ENCODE results near the gene XRCC1.

Gene XRCC1

DNA sequence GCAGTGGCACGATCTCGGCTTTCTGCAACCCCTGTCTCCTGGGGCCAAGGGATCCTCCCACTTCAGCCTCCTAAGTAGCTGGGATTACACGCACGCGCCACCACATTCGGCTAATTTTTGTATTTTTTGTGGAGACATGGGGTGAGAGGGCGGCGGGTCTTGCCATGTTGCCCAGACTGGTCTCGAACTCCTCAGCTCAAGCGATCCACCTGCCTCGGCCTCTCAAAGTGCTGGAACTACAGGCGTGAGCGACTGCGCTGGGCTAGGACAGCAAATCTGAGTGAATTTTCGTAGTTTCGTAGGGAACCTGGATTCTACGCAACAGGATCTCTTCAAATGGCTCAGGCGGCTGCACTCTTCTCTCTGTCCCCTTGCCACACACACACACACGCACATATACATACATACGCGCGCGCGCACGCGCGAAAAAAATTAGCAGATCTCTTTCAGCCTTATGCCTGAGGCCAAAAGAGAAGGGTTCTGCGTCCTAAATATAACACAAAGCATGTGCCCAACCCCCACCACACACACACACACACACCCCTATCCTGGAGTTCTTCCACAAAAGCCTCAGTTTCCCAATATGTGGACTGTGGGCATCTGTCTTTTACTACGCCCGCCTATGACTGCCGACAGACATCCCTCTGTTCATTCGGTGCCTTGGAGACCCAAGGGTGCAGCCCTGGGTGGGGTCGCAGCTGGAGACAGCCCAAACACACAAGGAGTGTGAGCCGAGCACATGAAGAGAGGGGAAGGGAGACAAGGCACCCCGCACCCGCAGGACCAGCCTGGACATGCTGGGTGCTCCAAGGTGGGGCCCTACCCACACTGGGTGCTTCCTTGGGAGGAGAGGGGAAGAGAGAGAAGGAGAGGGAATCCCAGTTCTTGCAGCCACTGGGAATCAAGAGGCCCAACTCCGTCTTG lies 890 bp upstream of the XRCC1 start:
- ChIA-PET CTCF (interaction anchor here (1.0 kb wide), 1 partner anchor 129 kb away, joined by 3 read pairs; no protein-coding TSS in a partner anchor), POLR2A (interaction anchor here (1.6 to 2.9 kb wide), 2 partner anchors 13 to 20 kb away, joined by 4 to 23 read pairs; partner anchors contain the start of genes IRGQ and ZNF576)
- Histone ChIP-seq H3K36me3 (ENCODE audit: control insufficient read depth in 2 of 2, insufficient read depth in 1 of 2, low read length in 2 of 2) (peaks cover 14 to 27% of the 10 kb centered on the region in 2 experiments), H3K9me3 (ENCODE audit: control insufficient read depth, insufficient read depth, low read depth, low read length) (no peaks in the 10 kb centered on the region), H3K4me1 (ENCODE audit: control insufficient read depth, insufficient read depth, low read length) (peaks cover 33% of the 10 kb centered on the region), H3K4me3 (ENCODE audit: low read depth, low read length) (peak overlapping the region; percentile 16), H3K27ac (ENCODE audit: extremely low read depth, low read depth, low read length) (peak overlapping the region; percentile 54; the same call in 1 of the 2 replicates)
- TF ChIP-seq ZBTB48 (tag by site-specific recombination; IDR thresholded peaks at IDR 0.05), result 0 out of 2 replicates have a peak, but pooled peaks have one; percentile 25
- TF ChIP-seq REPIN1 (tag by site-specific recombination; IDR thresholded peaks at IDR 0.05; ENCODE audit: low read depth), result peak; percentile 98
- TF ChIP-seq, protein P1, sequence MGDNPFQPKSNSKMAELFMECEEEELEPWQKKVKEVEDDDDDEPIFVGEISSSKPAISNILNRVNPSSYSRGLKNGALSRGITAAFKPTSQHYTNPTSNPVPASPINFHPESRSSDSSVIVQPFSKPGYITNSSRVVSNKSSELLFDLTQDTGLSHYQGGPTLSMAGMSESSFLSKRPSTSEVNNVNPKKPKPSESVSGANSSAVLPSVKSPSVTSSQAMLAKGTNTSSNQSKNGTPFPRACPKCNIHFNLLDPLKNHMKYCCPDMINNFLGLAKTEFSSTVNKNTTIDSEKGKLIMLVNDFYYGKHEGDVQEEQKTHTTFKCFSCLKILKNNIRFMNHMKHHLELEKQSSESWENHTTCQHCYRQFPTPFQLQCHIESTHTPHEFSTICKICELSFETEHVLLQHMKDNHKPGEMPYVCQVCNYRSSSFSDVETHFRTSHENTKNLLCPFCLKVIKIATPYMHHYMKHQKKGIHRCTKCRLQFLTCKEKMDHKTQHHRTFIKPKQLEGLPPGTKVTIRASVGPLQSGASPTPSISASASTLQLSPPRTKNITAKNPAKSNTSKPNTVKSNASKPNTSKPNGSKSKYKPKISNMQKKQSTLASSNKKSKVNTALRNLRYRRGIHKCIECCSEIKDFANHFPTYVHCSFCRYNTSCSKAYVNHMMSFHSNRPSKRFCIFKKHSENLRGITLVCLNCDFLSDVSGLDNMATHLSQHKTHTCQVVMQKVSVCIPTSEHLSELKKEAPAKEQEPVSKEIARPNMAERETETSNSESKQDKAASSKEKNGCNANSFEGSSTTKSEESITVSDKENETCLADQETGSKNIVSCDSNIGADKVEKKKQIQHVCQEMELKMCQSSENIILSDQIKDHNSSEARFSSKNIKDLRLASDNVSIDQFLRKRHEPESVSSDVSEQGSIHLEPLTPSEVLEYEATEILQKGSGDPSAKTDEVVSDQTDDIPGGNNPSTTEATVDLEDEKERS (tag by site-specific recombination; IDR thresholded peaks at IDR 0.05), result peak; percentile 87
- peak; percentile 15; the same call in 1 of the 2 replicates for TF ChIP-seq ZNF664 (tag by site-specific recombination; IDR thresholded peaks at IDR 0.05)
- no peak for TF ChIP-seq PRDM1 (tag by site-specific recombination; IDR thresholded peaks at IDR 0.05)
- no peak for TF ChIP-seq ZEB2 (tag by site-specific recombination; IDR thresholded peaks at IDR 0.05)
- TF ChIP-seq ZNF223 (tag by site-specific recombination; IDR thresholded peaks at IDR 0.05), result 0 out of 2 replicates have a peak, but pooled peaks have one; percentile 8
- TF ChIP-seq, protein P2, sequence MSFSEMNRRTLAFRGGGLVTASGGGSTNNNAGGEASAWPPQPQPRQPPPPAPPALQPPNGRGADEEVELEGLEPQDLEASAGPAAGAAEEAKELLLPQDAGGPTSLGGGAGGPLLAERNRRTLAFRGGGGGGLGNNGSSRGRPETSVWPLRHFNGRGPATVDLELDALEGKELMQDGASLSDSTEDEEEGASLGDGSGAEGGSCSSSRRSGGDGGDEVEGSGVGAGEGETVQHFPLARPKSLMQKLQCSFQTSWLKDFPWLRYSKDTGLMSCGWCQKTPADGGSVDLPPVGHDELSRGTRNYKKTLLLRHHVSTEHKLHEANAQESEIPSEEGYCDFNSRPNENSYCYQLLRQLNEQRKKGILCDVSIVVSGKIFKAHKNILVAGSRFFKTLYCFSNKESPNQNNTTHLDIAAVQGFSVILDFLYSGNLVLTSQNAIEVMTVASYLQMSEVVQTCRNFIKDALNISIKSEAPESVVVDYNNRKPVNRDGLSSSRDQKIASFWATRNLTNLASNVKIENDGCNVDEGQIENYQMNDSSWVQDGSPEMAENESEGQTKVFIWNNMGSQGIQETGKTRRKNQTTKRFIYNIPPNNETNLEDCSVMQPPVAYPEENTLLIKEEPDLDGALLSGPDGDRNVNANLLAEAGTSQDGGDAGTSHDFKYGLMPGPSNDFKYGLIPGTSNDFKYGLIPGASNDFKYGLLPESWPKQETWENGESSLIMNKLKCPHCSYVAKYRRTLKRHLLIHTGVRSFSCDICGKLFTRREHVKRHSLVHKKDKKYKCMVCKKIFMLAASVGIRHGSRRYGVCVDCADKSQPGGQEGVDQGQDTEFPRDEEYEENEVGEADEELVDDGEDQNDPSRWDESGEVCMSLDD (tag by site-specific recombination; IDR thresholded peaks at IDR 0.05), result 0 out of 2 replicates have a peak, but pooled peaks have one; percentile 28
- TF ChIP-seq ZNF660 (tag by site-specific recombination; IDR thresholded peaks at IDR 0.05), result peak; percentile 49; the same call in 1 of the 2 replicates
- no peak for TF ChIP-seq TCF7L2 (IDR thresholded peaks at IDR 0.05; ENCODE audit: borderline replicate concordance, low read depth, low read length)
- peak; percentile 67 for TF ChIP-seq OSR2 (tag by site-specific recombination; IDR thresholded peaks at IDR 0.05)
- 0 out of 2 replicates have a peak, but pooled peaks have one; percentile 32 for TF ChIP-seq WT1 (tag by site-specific recombination; IDR thresholded peaks at IDR 0.05)
- peak; percentile 11; the same call in 1 of the 2 replicates for TF ChIP-seq ZNF391 (tag by site-specific recombination; IDR thresholded peaks at IDR 0.05; ENCODE audit: borderline replicate concordance, low read depth)
- TF ChIP-seq, protein P3, sequence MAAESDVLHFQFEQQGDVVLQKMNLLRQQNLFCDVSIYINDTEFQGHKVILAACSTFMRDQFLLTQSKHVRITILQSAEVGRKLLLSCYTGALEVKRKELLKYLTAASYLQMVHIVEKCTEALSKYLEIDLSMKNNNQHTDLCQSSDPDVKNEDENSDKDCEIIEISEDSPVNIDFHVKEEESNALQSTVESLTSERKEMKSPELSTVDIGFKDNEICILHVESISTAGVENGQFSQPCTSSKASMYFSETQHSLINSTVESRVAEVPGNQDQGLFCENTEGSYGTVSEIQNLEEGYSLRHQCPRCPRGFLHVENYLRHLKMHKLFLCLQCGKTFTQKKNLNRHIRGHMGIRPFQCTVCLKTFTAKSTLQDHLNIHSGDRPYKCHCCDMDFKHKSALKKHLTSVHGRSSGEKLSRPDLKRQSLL (tag by site-specific recombination; IDR thresholded peaks at IDR 0.05), result no peak
- TF ChIP-seq ZBTB20 (tag by site-specific recombination; IDR thresholded peaks at IDR 0.05), result peak; percentile 26; the same call in 1 of the 2 replicates
- TF ChIP-seq ZNF114 (tag by site-specific recombination; IDR thresholded peaks at IDR 0.05), result no peak
- TF ChIP-seq ZBTB21 (tag by site-specific recombination; IDR thresholded peaks at IDR 0.05), result peak; percentile 51; the same call in 1 of the 2 replicates
- peak; percentile 87; the same call in 1 of the 2 replicates for TF ChIP-seq ZNF2 (tag by site-specific recombination; IDR thresholded peaks at IDR 0.05)
- 0 out of 2 replicates have a peak, but pooled peaks have one; percentile 12 for TF ChIP-seq KLF16 (tag by site-specific recombination; IDR thresholded peaks at IDR 0.05)
- TF ChIP-seq, protein P4, sequence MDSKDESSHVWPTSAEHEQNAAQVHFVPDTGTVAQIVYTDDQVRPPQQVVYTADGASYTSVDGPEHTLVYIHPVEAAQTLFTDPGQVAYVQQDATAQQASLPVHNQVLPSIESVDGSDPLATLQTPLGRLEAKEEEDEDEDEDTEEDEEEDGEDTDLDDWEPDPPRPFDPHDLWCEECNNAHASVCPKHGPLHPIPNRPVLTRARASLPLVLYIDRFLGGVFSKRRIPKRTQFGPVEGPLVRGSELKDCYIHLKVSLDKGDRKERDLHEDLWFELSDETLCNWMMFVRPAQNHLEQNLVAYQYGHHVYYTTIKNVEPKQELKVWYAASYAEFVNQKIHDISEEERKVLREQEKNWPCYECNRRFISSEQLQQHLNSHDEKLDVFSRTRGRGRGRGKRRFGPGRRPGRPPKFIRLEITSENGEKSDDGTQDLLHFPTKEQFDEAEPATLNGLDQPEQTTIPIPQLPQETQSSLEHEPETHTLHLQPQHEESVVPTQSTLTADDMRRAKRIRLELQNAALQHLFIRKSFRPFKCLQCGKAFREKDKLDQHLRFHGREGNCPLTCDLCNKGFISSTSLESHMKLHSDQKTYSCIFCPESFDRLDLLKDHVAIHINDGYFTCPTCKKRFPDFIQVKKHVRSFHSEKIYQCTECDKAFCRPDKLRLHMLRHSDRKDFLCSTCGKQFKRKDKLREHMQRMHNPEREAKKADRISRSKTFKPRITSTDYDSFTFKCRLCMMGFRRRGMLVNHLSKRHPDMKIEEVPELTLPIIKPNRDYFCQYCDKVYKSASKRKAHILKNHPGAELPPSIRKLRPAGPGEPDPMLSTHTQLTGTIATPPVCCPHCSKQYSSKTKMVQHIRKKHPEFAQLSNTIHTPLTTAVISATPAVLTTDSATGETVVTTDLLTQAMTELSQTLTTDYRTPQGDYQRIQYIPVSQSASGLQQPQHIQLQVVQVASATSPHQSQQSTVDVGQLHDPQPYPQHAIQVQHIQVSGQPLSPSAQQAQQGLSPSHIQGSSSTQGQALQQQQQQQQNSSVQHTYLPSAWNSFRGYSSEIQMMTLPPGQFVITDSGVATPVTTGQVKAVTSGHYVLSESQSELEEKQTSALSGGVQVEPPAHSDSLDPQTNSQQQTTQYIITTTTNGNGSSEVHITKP (tag by site-specific recombination; IDR thresholded peaks at IDR 0.05), result 0 out of 2 replicates have a peak, but pooled peaks have one; percentile 4

Measured in HEK293 (cell line).